Inflammatory macrophage (primary cell): Measurements from ENCODE around the gene SLC35F4.
"Not testable (repeated sequence)": the region's sequence is repeated elsewhere in the genome, so short reads cannot be mapped to it uniquely, and the experiment has no call there.

Experiments used
- DNase-seq, 2 donors: peaks; one replicate each; pipeline ENCODE4 v3.0.0-alpha.2; 2020 to 2022

Gene SLC35F4

GRCh38 chr14:57714487-57714931 is 151.4 kb downstream of the SLC35F4 start:
- no peak for DNase-seq

- DNase-seq, result no peak
Observed at GRCh38 chr14:57712698-57713097, 153.2 kb downstream of the SLC35F4 start.

- no peak for DNase-seq
Observed at GRCh38 chr14:57712102-57712501, 153.8 kb downstream of the SLC35F4 start.

- DNase-seq, result no peak
Observed at GRCh38 chr14:57709909-57710308, 156.0 kb downstream of the SLC35F4 start.

DNA sequence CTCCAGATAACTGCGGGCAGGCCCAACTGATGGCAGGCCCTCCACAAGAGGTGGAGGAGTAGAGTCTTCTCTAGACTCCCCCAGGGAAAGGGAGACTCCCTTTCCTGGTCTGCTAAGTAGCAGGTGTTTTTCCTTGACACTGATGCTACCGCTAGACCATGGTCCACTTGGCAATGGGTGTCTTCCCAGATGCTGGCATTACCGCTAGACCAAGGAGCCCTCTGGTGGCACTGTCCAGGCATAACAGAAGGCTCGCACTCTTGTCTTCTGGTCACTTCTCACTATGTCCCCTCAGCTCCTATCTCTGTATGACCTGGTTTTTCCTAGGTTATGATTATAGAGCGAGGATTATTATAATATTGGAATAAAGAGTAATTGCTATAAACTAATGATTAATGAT is 156.8 kb downstream of the SLC35F4 start:
- DNase-seq, result not testable (repeated sequence)

GRCh38 chr14:57707219-57707618 is 158.7 kb downstream of the SLC35F4 start:
- DNase-seq, result no peak

DNA sequence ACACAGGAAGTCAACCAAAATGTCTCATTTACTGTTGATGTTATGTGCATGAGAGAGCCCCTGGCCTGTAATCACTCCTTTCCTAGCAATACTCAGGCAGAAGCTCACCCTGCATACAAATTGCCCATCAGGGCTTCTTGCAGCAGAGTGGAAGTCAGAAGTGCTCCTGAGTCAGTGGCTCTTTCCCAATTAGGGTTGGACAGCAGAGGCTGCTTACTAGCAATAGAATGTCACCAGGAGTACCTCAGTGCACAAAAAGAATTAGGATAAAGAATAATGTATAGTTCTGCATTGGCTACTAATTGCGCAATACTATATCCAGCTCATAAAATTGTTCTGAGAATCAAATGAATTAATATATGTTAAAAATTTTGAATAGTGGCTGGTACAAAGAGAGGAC is 161.1 kb downstream of the SLC35F4 start:
- DNase-seq, result no peak

DNA sequence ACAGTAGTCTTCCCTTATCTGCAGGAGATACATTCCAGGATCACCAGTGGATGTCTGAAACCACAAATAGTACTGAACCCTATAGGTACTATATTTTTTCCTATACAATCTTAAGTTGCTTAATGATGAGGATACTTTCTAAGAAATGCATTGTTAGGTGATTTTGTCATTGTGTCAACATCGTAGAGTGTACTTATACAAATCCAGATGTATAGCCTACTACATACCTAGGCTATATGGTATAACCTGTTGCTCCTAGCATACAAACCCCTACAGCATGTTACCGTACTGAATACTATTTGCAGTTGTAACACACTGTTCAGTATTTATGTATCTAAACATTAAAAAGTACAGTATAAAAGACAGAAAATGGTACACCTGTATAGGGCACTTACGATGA is 165.9 kb downstream of the SLC35F4 start:
- DNase-seq, result no peak

DNA sequence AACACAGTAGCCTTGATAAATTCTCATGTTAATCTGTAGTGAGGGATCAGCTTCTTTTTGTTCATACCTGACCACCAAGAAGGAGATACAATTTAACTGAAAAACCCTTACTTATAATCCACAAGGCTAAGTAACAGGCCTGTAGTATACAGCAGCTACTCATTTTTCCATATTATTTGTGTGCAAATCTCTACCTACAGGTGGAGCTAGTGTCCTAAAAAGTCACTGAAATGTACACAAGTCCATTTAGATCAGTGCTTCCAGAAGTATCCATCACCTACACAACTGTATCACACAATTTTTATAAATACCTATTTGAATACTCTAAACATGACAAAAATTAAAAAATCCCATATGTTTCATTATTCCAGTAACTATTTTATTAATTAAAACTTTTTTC is 173.2 kb downstream of the SLC35F4 start:
- DNase-seq, result peak; percentile 2 to 4

DNA sequence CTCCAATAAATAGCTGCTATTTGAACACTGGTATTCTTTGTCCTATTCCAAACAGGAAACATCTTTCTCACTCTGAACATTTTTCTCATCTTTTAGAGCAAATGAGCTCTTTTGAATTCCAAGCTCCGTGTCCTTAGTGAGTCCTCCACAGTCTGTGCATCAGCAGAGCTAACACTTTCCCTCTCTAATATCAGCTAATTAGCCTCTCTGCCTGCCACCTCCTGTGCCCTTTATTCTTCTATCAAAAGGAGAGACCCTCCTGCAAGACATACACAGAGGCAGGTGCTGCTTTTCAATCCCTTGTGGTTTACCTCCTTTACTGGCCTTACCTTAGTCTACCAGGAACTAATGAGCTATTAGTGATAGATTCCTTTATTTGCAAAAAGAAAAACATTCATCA is 178.5 kb downstream of the SLC35F4 start:
- DNase-seq, result no peak

DNA sequence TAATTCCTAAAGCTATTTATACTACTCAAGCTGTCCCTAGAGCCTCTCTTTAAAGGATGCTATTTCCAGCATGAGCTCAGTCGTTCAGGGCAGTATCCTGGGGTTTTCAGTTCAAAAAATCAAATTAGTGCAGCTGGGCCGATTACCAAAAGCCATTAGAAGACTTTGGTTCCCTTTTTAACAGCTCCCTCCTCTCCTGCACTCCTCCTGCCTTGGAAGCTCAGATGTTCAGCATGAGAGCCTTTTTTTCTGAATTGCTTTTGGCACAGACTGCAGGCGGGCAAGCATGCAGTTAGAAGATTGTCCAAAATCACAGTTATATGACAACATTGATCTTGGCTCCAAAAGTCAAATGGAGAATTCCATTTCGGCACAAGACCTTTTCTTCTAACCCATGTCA is 179.6 kb downstream of the SLC35F4 start:
- no peak for DNase-seq

- DNase-seq, result no peak
Observed at GRCh38 chr14:57671021-57671420, 194.9 kb downstream of the SLC35F4 start.

DNA sequence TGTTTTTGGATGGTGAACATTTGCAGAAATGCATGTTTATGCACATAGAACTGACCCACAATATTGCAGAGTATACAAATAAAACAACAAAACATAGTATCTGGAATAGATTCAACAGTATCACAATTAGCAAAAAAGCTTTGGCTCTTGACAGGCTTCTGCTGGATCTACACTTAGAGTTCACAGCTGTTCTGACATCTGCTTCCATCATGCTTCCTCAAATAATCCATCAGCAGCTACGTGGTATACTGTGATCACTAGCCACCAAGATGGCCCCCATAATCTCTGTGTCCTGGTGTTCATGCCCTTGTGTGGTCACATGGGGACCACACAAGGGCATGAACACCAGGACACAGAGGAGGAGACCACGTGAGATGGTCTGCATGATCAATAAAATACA is 205.7 kb downstream of the SLC35F4 start:
- DNase-seq, result no peak

DNA sequence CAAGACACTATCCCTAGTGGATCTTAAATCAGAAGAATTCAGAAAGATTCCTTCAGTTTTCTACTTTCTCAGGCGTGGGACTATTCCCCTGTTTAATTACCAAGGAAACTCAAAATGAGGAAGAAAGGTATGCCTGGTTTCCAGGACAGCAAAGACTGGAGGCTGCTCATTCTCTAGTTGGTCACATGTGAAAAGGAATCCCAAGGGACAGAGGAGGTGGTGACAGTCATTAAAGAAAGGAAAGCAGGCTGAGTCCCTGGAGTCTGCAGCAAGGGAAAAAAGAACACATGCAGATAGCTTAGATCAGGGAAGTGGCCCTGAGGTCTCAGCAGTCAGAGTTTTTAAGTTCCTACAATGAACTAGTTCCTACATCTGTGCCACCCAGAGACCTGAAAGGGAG is 206.8 kb downstream of the SLC35F4 start:
- DNase-seq, result no peak

DNA sequence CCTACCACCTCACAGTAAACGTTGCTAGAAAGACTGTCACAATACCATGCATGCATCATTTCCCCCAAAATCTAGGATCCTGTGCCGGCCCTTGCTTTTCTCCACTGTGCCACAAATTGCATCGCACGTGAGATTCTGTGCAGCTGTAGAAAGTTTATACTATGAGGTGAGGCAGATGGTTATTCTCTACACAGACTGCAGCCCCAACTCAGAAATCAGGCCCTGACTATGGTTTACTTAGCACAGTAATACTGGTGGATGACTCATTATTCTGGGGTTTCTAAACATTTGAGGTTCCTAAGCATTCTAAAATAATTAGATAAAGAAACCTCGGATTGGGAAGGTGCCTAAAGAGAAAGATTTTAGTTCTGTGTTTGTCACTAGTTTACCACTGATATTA is 208.4 kb downstream of the SLC35F4 start:
- no peak for DNase-seq

- DNase-seq, result no peak
Observed at GRCh38 chr14:57656853-57657252, 209.0 kb downstream of the SLC35F4 start.

- no peak for DNase-seq
Observed at GRCh38 chr14:57652769-57653168, 213.1 kb downstream of the SLC35F4 start.

DNA sequence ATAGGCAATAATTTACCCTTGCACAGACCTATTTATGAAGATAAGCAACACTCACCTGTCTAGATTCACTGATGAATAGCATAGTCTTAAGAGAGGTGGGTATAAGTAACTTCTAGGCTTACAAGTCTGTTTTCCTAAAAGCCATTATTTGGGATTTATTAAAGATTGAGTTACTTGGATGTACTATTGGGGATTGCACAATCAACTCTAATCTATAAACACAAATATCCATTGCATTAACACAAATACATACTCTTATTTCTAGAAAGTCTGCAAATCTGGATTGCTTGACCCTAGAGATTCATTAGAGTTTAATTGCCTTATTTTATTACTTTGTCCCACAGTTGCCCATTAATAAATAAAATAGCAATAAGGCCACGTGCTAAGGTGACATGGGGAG is 224.1 kb downstream of the SLC35F4 start:
- DNase-seq, result no peak

DNA sequence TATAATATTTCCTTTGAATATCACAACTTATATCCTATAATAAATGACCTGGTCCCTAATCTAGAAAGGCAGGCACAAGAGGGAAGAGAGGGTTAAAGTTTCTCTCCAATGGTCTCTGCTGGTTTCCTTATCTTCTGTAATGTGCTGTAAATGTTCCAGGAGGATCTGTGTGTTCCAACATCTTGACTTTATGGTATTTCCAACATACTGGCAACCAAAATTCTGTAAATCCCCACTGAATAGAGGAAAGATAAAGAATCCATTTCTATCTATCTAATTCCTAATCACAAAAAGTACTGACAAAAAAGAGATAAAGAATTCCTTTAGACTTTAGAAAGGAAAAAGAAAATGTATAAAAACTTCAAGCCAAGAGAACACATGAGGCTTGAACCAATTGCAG is 225.9 kb downstream of the SLC35F4 start:
- DNase-seq, result no peak

DNA sequence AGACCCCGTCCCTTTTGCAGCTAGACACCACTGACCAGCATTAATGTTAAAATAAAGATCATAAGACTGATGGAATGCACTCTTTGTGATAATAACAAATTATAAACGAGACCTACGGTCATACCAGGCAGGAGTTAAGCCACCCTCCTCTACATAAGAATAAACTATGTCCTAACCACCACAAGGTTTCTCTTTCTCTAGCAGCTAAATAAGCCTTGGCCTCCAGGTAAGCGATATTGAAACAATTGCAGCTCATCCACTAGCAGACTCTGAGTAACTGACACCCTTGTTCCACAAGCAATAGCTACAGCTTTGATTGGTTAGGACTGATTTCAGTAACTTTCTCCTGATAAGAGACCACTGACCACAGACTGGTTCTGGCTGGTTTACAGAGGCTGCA is 228.0 kb downstream of the SLC35F4 start:
- DNase-seq, result no peak

DNA sequence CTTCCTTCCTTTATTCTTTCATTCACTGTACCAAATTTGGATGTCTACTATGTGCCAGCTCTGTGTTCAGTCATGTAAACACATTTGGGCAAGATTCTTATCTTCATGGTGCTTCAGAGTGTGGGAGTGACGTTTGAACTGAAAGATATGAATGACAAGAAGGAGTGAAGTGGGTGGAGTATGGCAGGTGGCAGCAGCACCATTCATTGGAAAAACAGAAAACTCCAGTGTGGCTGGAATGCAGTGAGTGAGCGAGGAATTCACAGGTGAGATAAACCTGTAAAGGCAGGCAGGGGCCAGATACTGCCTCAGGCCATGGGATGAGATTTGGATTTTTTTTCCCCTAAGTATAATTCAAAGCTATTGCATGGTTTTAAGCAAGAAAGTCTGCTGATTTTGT is 231.6 kb downstream of the SLC35F4 start:
- DNase-seq, result no peak

DNA sequence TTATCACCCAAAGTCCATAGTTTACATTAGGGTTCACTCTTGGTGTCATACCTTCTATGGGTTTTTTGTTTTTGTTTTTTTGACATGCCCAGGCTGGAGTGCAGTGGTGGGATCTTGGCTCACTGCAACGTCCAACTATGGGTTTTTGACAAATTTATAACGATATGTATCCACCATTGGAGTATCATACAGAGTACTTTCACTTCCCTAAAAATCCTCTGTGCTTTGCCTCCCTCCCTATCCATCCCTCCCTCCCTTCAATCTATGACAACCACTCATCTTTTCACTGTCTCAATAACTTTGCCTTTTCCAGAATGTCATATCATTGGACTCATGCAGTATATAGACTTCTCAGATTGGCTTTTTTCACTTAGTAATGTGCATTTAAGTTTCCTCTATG is 233.2 kb downstream of the SLC35F4 start:
- no peak for DNase-seq

GRCh38 chr14:57617510-57617909 is 248.4 kb downstream of the SLC35F4 start:
- no peak for DNase-seq

- no peak for DNase-seq
Observed at GRCh38 chr14:57612946-57613345, 252.9 kb downstream of the SLC35F4 start.

- no peak for DNase-seq
Observed at GRCh38 chr14:57611555-57612075, 254.3 kb downstream of the SLC35F4 start.

DNA sequence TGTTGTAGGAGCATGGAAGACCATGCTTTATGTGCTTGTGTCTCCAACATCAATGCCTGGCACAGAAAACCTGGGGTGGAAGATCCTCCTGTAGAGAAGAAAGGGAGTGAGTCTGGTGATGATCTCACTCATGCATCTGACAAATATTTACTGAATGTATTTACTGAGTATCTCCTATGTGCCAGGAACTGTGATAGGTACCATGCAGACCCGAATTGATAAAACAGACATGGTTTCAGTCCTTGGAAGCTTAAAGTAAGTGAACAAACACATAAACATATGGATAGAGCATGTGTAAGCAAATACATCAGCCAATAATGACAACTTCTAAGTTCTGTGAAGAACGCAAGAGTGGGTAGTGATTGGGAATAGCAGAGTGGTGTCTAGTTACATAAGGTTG is 255.3 kb downstream of the SLC35F4 start:
- DNase-seq, result no peak
